ENCODE results near the gene RHBDL2.

The RHBDL2 gene

DNA sequence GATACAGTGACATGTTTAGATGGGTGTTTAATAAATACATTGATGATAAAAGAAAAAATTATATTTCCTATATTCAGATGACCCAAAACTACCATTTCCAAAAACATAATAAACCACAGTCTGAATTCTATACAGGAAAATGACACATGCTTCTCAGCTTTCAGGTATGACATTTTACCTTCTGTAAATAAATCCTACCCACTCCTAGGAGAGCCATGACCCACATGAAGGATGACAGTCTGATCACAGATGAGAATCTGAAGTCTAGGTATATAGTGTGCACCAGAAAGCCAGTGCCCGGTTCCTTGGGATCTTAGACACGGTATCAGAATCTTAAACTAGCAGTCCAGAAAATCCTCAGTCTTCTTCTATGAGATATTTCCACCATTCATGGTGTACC is 56.5 kb downstream of the RHBDL2 start:
- in situ Hi-C loops (cut with MboI; ENCODE audit: low sequenced_read_pairs), result no loop called here

DNA sequence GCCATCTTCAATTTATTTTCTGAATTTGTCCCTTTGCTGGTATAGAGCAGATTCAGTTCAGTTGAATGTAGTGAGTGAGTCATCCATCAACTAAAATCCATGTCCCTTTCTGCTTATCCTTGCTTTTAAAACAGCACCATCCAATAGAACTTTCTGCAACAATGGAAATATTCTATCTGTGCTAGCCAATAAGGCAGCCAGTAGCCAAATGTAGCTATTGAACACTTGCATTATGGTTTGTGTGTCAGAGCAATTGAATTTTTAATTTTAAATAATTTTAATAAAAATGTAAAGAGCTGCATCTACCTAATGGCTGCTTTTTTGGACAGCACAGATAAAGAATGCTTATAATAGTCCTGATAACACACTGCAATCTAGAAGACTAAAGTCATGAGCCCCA is 60.1 kb downstream of the RHBDL2 start, which contains the start of gene GJA9:
Gene GJA9, minus strand, starts transcription at position 101 of the 400 bp plus-strand sequence. CDS start 5,489 bp downstream, outside the sequence.
- in situ Hi-C loops (cut with MboI; ENCODE audit: low sequenced_read_pairs), result no loop called here

DNA sequence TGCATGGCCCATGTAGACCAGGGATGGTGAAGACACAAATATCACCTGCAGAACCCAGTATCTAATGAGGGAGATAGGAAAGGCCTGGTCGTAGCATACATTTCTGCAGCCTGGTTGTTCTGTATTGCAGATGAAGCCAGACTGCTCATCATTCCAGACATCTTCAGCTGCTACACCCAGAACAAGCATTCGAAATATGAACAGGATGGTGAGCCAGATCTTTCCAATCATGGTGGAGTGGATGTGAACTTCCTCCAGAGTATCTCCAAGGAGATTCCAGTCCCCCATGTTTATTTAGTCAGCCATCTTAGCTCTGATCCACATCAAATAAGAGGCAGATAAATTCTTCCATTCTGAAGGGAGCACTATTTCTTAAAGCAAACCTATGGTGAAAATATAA is 65.8 kb downstream of the RHBDL2 start:
- in situ Hi-C loops (cut with MboI; ENCODE audit: low sequenced_read_pairs), result no loop called here

- in situ Hi-C loops (cut with MboI; ENCODE audit: low sequenced_read_pairs), result no loop called here
Measured at GRCh38 chr1:38873027-38873969, 68.3 kb downstream of the RHBDL2 start, which contains the start of gene MYCBP. Gene MYCBP, minus strand, starts transcription at chr1:38873348. Its CDS starts 43 bp downstream, at chr1:38873305.

DNA sequence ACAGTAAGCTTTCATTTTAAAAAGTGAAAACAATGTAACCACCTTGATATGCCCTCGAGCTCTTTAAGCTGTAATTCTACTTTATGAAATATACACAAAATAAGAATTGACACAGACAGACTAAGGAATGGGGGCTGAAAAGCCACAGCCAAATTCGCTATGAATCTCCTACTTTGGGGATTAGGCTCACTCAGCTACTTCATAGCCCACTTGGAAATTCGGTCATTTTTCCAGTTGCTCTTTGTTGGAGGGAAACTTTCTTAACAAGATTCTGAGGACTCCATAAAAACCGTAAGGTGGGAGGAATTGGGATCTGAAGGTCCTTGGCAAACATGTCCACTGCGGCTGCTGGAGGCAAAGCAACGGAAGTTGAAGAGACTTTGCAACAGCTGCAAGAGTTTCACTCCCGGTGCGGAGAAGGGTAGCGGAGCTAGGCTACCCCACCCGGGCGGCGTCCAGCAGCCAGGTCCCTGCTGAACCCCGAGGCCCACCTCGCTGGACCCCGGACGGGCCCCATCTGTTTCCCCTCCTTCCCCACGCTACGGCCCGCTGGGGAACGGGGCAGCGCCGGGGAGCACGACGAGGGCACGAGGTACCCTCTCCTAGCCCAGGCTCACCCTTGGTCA is 69.1 kb downstream of the RHBDL2 start:
- in situ Hi-C loops (cut with MboI; ENCODE audit: low sequenced_read_pairs), result no loop called here

DNA sequence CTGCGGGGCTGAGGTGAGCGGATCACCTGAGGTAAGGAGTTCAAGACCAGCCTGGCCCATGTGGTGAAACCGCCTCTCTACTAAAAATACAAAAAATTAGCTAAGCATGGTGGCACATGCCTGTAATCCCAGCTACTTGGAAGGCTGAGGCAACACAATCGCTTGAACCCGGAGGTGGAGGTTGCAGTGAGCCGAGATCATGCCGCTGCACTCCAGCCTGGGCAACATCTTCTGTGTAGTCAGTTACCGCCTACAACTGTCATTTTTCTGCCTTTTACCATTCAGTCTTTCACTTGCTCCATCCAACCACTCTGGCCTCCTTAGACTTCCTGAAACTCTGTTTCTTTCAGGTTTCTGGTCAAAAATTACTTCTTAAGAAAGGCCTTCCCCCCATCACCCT is 70.6 kb downstream of the RHBDL2 start:
- in situ Hi-C loops (cut with MboI; ENCODE audit: low sequenced_read_pairs), result no loop called here

GRCh38 chr1:38867208-38867607 is 74.4 kb downstream of the RHBDL2 start:
- in situ Hi-C loops (cut with MboI; ENCODE audit: low sequenced_read_pairs), result no loop called here

- in situ Hi-C loops (cut with MboI; ENCODE audit: low sequenced_read_pairs), result no loop called here
Measured at GRCh38 chr1:38865112-38865715, 76.4 kb downstream of the RHBDL2 start.

DNA sequence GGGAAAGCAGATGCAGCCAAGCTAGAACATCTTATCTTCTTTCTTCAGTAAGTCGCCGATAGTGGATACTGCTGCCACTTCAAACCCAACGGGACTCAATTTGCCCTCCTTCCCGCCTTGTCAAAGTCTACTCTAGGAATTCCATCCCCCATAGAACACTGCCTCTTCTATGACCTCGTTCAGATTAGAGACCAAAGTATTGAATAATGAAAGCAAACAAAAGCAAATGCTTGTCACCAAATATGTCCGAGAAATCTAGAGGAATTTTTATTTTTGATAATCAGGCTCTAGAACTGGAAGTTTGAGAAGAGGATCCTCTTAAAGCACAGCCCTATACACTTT is 81.2 kb downstream of the RHBDL2 start:
- in situ Hi-C loops (cut with MboI; ENCODE audit: low sequenced_read_pairs), result no loop called here

GRCh38 chr1:38859561-38860453 is 81.8 kb downstream of the RHBDL2 start, which contains the start of gene RRAGC:
Gene RRAGC, minus strand, starts transcription at chr1:38859772. Its CDS starts 126 bp downstream, at chr1:38859646.
- in situ Hi-C loops (cut with MboI; ENCODE audit: low sequenced_read_pairs), result no loop called here

GRCh38 chr1:38858833-38859560 is 82.6 kb downstream of the RHBDL2 start:
- in situ Hi-C loops (cut with MboI; ENCODE audit: low sequenced_read_pairs), result no loop called here

- in situ Hi-C loops (cut with MboI; ENCODE audit: low sequenced_read_pairs), result no loop called here
Measured at GRCh38 chr1:38852780-38853179, 88.8 kb downstream of the RHBDL2 start.

GRCh38 chr1:38848071-38848470 is 93.6 kb downstream of the RHBDL2 start:
- in situ Hi-C loops (cut with MboI; ENCODE audit: low sequenced_read_pairs), result loop anchor here (25.0 kb wide), 1 partner anchor 836 kb away; the partner anchor contains the start of genes FHL3 and UTP11

- in situ Hi-C loops (cut with MboI; ENCODE audit: low sequenced_read_pairs), result loop anchor here (25.0 kb wide), 1 partner anchor 834 kb away; the partner anchor contains the start of genes FHL3 and UTP11
Measured at GRCh38 chr1:38846210-38846609, 95.4 kb downstream of the RHBDL2 start.

DNA sequence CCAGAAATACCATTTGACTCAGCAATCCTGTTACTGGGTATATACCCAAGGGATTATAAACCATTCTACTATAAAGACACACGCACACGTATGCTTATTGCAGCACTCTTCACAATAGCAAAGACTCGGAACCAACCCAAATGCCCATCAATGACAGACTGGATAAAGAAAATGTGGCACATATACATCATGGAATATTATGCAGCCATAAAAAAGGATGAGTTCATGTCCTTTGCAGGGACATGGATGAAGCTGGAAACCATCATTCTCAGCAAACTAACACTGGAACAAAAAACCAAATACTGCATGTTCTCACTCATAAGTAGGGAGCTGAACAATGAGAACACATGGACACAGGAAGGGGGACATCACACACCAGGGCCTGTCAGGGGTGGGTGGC is 96.5 kb downstream of the RHBDL2 start:
- in situ Hi-C loops (cut with MboI; ENCODE audit: low sequenced_read_pairs), result loop anchor here (25.0 kb wide), 1 partner anchor 833 kb away; the partner anchor contains the start of genes FHL3 and UTP11

GRCh38 chr1:38840281-38840680 is 101.3 kb downstream of the RHBDL2 start:
- in situ Hi-C loops (cut with MboI; ENCODE audit: low sequenced_read_pairs), result loop anchor here (25.0 kb wide), 1 partner anchor 828 kb away; the partner anchor contains the start of genes FHL3 and UTP11

DNA sequence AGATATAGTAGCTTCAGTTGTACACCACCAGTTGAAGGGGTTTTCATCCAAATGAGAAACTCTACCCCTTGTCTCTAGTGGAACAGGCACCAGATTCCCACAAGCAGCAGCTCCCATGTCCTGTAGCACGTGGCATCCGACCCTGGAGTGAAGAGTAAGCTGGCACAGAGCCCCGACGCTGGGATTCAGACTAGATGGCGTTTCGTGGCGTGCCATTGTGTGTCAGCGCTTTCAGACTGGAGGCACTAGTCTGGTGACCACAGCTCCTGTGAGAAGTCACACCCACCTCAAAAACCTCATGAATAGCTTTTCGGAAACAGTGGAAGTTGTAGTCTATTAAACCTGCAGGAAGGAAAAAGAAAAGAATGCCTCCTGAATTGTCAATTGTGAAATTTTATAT is 102.3 kb downstream of the RHBDL2 start:
- in situ Hi-C loops (cut with MboI; ENCODE audit: low sequenced_read_pairs), result loop anchor here (25.0 kb wide), 1 partner anchor 827 kb away; the partner anchor contains the start of genes FHL3 and UTP11

DNA sequence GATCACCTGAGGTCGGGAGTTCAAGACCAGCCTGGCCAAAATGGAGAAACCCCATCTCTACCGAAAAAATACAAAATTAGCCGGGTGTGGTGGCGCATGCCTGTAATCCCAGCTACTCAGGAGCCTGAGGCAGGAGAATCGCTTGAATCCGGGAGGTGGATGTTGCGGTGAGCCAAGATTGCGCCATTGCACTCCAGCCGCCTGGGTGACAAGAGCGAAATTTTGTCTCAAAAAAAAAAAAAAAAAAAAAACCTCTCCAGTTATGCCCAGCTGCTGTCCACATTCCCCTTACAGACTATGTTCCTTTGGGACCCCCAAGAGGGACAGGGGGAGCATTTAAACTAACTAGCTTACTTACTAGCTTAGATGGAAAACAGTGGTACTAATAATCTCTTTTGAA is 105.3 kb downstream of the RHBDL2 start:
- in situ Hi-C loops (cut with MboI; ENCODE audit: low sequenced_read_pairs), result loop anchor here (25.0 kb wide), 1 partner anchor 824 kb away; the partner anchor contains the start of genes FHL3 and UTP11
